HL-60 (cell line): ENCODE data around the gene LMO4.

Experiments used
- CTCF ChIP-seq: IDR thresholded peaks from one replicate; pipeline ENCODE4 v1.5.1; 2011; ENCODE audit warnings: low read length, control low read depth, inconsistent platforms; ENCODE audit not compliant: insufficient read depth
- POLR2AphosphoS5 ChIP-seq: IDR thresholded peaks from 2 replicates; pipeline ENCODE4 v1.6.1; 2012; ENCODE audit warnings: low read depth

GRCh38 chr1:87338566-87338965 lies 9.9 kb downstream of the LMO4 start:
- no peak for TF ChIP-seq CTCF
- no peak for TF ChIP-seq POLR2AphosphoS5
